AG04449 (cell line): Measurements from ENCODE around the gene TNNI2.
A peak's percentile ranks its signal among the peaks of the same experiment; 100 is the strongest.

ENCODE experiments used
- CTCF ChIA-PET: fragments of 350-600 bp; formaldehyde crosslinking; extraction: SDS; loops from one replicate; lab custom pipeline; 2021; ENCODE audit warnings: antibody characterized with exemption; lab: Yijun Ruan, JAX
- POLR2A ChIA-PET: fragments of 400-600, 350-600 bp; formaldehyde crosslinking; extraction: SDS; loops from one replicate; lab custom pipeline; 2020; ENCODE audit warnings: antibody characterized with exemption, inconsistent platforms; lab: Yijun Ruan, JAX
- DNase-seq: peaks from one replicate; pipeline ENCODE4 v3.0.0-alpha.2; 2010; ENCODE audit warnings: low read depth, low spot score
- H3K4me3 ChIP-seq: 2 replicates; pipeline ENCODE4 v1.5.1; 2011; ENCODE audit warnings: low read depth, mild to moderate bottlenecking, control low read depth, low read length
- TF ChIP-seq, protein P1 (sequence below): IDR thresholded peaks from one replicate; pipeline ENCODE4 v1.5.1; 2011; ENCODE audit warnings: mild to moderate bottlenecking, moderate library complexity, low read length, control low read depth, inconsistent platforms; ENCODE audit not compliant: insufficient read depth; ENCODE audit errors: missing control alignments

The TNNI2 gene

DNA sequence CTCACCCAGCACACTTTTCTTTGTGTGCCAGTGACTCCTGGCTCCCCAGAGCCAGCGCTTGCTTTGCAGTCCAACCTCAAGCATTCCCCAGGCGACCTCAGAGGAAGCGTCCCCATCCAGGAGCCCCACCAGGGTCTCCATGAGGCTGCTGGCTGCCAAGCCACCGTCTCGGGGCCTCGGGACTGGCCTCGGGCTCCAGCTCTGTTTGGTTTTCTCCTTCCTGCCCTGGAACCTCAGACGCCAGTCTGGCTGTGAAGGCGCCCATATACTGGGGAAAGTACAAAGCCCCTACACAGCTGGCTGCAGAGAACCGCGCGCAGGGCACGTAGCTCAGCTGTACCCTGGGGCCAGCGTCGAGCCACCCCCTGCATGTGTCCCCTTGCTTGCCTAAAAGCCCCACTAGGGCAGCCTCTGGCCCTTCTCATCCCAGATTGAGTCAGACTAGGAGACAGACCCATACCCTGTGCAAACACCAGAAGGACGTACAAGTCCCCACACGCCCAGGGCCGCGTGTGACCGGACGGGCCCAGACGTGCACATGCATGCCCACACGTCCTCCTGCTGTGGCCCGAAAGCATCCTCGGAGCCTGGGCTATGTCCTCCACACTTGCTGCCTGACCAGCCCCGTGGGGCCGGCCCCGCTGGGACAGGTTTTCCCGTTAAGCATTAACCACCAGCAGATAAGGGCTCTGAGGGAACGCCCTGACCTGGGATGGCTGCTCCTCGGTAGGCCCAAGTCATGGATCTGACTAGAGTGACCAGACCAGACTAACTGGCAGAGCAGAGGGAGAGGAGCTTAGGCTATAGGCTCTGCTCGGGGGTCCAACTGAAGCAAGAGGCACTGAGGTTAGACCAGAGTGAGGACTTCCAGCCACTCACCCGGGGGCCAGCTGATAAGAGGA lies 8.2 kb upstream of the TNNI2 start:
- ChIA-PET CTCF (interaction anchor here (0.9 to 13.7 kb wide), 9 partner anchors 8 to 323 kb away, joined by 3 to 671 read pairs (median 20); partner anchors contain the start of gene KRTAP5-6), POLR2A (interaction anchor here (2.3 kb wide), 1 partner anchor 137 kb away, joined by 7 read pairs; no protein-coding TSS in a partner anchor)
- TF ChIP-seq, protein P1, sequence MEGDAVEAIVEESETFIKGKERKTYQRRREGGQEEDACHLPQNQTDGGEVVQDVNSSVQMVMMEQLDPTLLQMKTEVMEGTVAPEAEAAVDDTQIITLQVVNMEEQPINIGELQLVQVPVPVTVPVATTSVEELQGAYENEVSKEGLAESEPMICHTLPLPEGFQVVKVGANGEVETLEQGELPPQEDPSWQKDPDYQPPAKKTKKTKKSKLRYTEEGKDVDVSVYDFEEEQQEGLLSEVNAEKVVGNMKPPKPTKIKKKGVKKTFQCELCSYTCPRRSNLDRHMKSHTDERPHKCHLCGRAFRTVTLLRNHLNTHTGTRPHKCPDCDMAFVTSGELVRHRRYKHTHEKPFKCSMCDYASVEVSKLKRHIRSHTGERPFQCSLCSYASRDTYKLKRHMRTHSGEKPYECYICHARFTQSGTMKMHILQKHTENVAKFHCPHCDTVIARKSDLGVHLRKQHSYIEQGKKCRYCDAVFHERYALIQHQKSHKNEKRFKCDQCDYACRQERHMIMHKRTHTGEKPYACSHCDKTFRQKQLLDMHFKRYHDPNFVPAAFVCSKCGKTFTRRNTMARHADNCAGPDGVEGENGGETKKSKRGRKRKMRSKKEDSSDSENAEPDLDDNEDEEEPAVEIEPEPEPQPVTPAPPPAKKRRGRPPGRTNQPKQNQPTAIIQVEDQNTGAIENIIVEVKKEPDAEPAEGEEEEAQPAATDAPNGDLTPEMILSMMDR: no peak
- no peak for DNase-seq
- no peak overlapping the region for H3K4me3 ChIP-seq

- ChIA-PET POLR2A (interaction anchor here (2.3 kb wide), 1 partner anchor 138 kb away, joined by 7 read pairs; no protein-coding TSS in a partner anchor), CTCF (interaction anchor here (0.5 to 13.7 kb wide), 38 partner anchors 7 to 331 kb away, joined by 3 to 671 read pairs (median 10); partner anchors contain the start of genes H19, KRTAP5-6, LSP1 and MRPL23)
- DNase-seq: no peak
- TF ChIP-seq, protein P1: no peak
- H3K4me3 ChIP-seq: no peak overlapping the region
Observed at GRCh38 chr11:1831338-1832210, 7.2 kb upstream of the TNNI2 start.

DNA sequence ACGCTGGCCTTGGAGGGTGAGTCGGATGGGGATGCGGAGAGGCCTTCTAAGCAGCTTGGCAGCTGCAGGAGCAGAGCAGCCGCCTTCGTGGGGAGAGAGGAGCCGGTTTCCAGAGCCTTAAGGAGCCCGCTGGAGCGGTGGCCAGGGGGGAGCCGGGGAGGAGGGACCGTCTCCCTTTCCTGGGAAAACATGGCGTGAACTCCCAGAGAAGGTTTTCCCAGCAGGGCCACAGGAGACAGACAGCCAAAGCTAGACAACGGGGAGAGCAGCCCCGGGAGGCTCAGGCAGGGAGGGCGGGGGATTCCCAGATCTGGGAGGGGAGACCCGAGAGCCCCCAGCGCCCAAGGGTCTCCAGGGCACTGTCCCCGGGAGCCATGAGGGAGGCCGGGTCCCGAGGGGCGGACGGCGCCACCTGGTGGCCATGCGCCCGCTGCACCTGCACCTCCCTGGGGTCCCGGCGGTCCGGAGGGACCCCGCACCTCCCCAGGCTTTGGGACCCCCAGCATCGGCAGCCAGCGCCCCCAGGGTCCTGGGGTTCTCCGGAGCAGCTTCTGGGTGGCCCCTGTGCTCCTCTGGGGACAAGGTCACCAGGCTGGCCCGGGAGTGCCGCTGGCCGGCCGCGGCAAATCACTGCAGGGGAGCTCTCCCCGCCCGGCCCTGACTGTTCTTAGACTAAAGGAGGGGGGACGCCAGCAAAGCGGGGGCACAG lies 6.4 kb upstream of the TNNI2 start:
- ChIA-PET POLR2A (interaction anchor here (0.9 to 2.3 kb wide), 2 partner anchors 69 to 138 kb away, joined by 3 to 7 read pairs; partner anchors contain the start of gene CTSD), CTCF (interaction anchor here (0.5 to 13.7 kb wide), 63 partner anchors 8 to 343 kb away, joined by 3 to 671 read pairs (median 6); partner anchors contain the start of genes H19, IFITM10, KRTAP5-6 and LSP1)
- DNase-seq: no peak
- H3K4me3 ChIP-seq: no peak overlapping the region
- TF ChIP-seq, protein P1: peak; percentile 99

- POLR2A ChIA-PET: interaction anchor here (0.9 to 2.3 kb wide), 2 partner anchors 69 to 139 kb away, joined by 3 to 7 read pairs; partner anchors contain the start of gene CTSD
- TF ChIP-seq, protein P1: no peak
- DNase-seq: no peak
- CTCF ChIA-PET: interaction anchor here (0.6 to 13.7 kb wide), 60 partner anchors 8 to 342 kb away, joined by 3 to 671 read pairs (median 6); partner anchors contain the start of genes H19, IFITM10, KRTAP5-6 and LSP1
- H3K4me3 ChIP-seq: no peak overlapping the region
Observed at GRCh38 chr11:1832920-1833295, 5.9 kb upstream of the TNNI2 start.

GRCh38 chr11:1834062-1834610 lies 4.6 kb upstream of the TNNI2 start:
- TF ChIP-seq, protein P1: no peak
- no peak overlapping the region for H3K4me3 ChIP-seq
- CTCF ChIA-PET: interaction anchor here (0.8 to 13.7 kb wide), 37 partner anchors 9 to 319 kb away, joined by 3 to 671 read pairs (median 9); partner anchors contain the start of genes H19, IFITM10, LSP1 and MRPL23
- POLR2A ChIA-PET: no interaction called here
- no peak for DNase-seq
